ENCODE measurements around the gene ALB. TPM values are rescaled to one million over a fixed set of nuclear protein-coding genes. Genes with fewer than 3 reads are reported as not detected.

The ALB gene
- total RNA-seq, 1 donor from 2014 or later = not detected

DNA sequence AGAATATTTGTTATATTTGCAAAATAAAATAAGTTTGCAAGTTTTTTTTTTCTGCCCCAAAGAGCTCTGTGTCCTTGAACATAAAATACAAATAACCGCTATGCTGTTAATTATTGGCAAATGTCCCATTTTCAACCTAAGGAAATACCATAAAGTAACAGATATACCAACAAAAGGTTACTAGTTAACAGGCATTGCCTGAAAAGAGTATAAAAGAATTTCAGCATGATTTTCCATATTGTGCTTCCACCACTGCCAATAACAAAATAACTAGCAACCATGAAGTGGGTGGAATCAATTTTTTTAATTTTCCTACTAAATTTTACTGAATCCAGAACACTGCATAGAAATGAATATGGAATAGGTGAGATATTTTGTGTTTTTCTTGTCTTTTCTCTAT is 31.9 kb downstream of the ALB start, which contains the start of gene AFP:
AFP (plus strand) TSS at position 238 of the 400 bp plus-strand sequence; CDS start at position 280, 42 bp downstream.
- no peak within 1 kb of the TSS for H3K27ac ChIP-seq (replicated peaks)
- no peak for DNase-seq
- H3K4me3 ChIP-seq = no peak within 1 kb of the TSS
- intact Hi-C loops (cut with micrococcal nuclease) = no loop called here
- no peaks in the 10 kb centered on the region for H3K36me3 ChIP-seq
- TF ChIP-seq, protein P1, sequence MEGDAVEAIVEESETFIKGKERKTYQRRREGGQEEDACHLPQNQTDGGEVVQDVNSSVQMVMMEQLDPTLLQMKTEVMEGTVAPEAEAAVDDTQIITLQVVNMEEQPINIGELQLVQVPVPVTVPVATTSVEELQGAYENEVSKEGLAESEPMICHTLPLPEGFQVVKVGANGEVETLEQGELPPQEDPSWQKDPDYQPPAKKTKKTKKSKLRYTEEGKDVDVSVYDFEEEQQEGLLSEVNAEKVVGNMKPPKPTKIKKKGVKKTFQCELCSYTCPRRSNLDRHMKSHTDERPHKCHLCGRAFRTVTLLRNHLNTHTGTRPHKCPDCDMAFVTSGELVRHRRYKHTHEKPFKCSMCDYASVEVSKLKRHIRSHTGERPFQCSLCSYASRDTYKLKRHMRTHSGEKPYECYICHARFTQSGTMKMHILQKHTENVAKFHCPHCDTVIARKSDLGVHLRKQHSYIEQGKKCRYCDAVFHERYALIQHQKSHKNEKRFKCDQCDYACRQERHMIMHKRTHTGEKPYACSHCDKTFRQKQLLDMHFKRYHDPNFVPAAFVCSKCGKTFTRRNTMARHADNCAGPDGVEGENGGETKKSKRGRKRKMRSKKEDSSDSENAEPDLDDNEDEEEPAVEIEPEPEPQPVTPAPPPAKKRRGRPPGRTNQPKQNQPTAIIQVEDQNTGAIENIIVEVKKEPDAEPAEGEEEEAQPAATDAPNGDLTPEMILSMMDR (IDR thresholded peaks at IDR 0.05; ENCODE audit: borderline replicate concordance) = no peak
- H3K9me3 ChIP-seq (replicated peaks) = no peaks in the 10 kb centered on the region
- H3K4me1 ChIP-seq = no peaks in the 10 kb centered on the region
- H3K27me3 ChIP-seq (ENCODE audit: low read depth) = no peaks in the 10 kb centered on the region

DNA sequence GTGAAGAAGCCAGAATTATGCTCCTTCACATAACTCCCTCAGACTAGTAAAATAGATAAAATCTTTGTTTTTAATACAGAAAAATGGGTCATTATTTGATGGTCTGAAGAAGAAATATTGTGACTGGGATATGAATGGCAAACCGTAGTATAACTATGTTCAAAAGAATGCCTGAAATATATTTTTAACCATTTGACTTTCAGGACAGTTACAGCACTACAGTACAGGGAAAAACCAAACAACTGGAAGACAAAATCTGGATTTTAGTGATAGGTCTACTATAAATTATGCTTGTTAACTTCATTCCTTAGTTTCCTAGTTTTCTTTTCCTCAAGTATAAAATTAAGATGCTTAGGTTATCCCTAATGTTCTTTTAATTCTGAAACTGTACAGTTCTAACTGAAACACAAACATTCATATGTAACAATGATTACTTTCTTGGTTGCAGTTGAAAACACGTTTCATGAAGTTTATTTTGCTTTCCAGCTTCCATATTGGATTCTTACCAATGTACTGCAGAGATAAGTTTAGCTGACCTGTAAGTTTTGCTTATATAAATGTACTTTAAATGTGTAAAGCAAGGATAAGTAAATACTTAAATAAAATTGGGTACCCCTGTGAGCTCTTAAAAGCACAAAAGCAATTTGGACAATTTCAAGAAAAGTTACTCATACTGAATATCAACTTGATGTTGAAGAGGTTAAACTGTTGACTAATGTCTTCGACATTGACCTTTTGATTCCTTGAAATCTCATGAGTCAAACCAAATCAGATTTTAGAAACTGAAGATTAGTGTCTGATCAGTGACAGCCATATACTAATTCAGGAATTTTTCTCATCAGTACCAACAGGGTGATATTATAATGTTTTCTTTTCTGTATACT is 32.8 kb downstream of the ALB start:
- TF ChIP-seq, protein P1 (IDR thresholded peaks at IDR 0.05; ENCODE audit: borderline replicate concordance) = no peak
- Histone ChIP-seq H3K27me3 (ENCODE audit: low read depth) (no peaks in the 10 kb centered on the region), H3K9me3 (replicated peaks) (no peaks in the 10 kb centered on the region), H3K4me1 (no peaks in the 10 kb centered on the region), H3K36me3 (no peaks in the 10 kb centered on the region), H3K27ac (replicated peaks) (no peak overlapping the region), H3K4me3 (no peak overlapping the region)
- intact Hi-C loops (cut with micrococcal nuclease) = no loop called here
- no peak for DNase-seq

DNA sequence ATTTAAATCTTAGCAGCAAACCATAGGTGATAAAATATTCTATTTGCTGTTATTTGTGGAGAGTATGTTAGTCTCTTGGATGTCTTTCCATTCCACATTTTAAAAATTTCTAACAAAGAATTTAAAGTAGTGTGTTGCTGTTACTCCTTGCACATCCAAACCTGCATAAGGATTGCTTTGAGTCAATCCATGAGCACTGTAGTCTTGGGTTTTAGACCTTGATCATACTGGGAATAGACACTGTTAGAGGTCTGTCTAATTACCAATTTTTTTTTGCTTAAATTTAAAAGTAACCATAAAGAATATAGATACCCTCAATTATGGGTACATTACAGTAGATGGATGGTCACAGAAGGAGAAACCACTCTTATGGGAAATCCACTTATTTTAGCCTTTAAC is 33.5 kb downstream of the ALB start:
- no peak overlapping the region for H3K4me3 ChIP-seq
- H3K36me3 ChIP-seq = no peaks in the 10 kb centered on the region
- H3K9me3 ChIP-seq (replicated peaks) = no peaks in the 10 kb centered on the region
- no peaks in the 10 kb centered on the region for H3K4me1 ChIP-seq
- TF ChIP-seq, protein P1 (IDR thresholded peaks at IDR 0.05; ENCODE audit: borderline replicate concordance) = no peak
- no peak overlapping the region for H3K27ac ChIP-seq (replicated peaks)
- intact Hi-C loops (cut with micrococcal nuclease) = no loop called here
- no peaks in the 10 kb centered on the region for H3K27me3 ChIP-seq (ENCODE audit: low read depth)
- no peak for DNase-seq

DNA sequence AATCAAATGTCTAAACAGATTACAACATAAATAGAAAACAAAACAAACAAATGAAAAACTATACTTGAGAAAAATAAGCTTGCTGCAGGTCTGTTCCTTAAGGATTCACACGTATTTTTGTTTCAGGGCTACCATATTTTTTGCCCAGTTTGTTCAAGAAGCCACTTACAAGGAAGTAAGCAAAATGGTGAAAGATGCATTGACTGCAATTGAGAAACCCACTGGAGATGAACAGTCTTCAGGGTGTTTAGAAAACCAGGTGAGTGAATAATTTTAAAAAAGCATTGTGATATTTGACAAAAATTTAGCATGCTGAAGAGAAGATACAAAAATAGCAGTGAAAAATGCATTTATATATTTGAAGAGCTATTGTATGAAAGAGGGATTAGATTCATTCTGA is 34.0 kb downstream of the ALB start:
- Histone ChIP-seq H3K4me1 (no peaks in the 10 kb centered on the region), H3K27me3 (ENCODE audit: low read depth) (no peaks in the 10 kb centered on the region), H3K36me3 (no peaks in the 10 kb centered on the region), H3K27ac (replicated peaks) (no peak overlapping the region), H3K4me3 (no peak overlapping the region), H3K9me3 (replicated peaks) (no peaks in the 10 kb centered on the region)
- TF ChIP-seq, protein P1 (IDR thresholded peaks at IDR 0.05; ENCODE audit: borderline replicate concordance) = no peak
- intact Hi-C loops (cut with micrococcal nuclease) = no loop called here
- no peak for DNase-seq

DNA sequence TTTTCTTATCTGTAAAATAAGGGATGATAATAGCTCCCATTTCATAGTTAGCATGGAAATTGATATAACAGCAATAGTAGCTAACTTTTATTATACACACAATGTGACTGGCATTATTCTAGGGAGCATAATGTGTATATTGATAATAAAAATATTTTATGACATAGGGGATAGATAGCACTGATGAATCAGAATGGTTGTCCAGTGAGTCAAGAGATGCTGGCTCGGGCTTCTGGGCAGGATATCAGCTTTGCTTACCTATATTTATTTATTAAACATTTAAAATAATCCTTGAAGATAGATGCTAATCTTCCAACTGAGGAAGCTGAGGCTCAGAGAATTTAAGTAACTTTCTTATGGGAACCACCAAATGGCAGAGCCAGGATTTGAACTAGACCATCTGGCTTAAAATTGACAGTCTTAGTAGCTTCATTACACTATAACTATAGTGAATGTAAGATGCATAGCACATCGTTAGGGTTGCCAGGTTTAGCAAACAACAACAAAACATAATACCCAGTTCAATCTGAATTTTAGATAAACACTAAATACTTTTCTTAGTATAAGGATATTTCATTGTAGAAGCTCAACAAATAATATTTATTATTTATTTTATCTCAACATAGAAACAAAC is 34.6 kb downstream of the ALB start:
- DNase-seq = no peak
- H3K4me3 ChIP-seq = no peak overlapping the region
- no peaks in the 10 kb centered on the region for H3K36me3 ChIP-seq
- intact Hi-C loops (cut with micrococcal nuclease) = no loop called here
- TF ChIP-seq, protein P1 (IDR thresholded peaks at IDR 0.05; ENCODE audit: borderline replicate concordance) = no peak
- H3K27me3 ChIP-seq (ENCODE audit: low read depth) = no peaks in the 10 kb centered on the region
- H3K4me1 ChIP-seq = no peaks in the 10 kb centered on the region
- H3K27ac ChIP-seq (replicated peaks) = no peak overlapping the region
- H3K9me3 ChIP-seq (replicated peaks) = no peaks in the 10 kb centered on the region
